Brain microvascular endothelial cell (primary cell): ENCODE measurements around the gene COL5A1.
A peak's percentile ranks its signal among the peaks of the same experiment; 100 is the strongest.
"Not testable (repeated sequence)": the region's sequence is repeated elsewhere in the genome, so short reads cannot be mapped to it uniquely, and the experiment has no call there.

Experiments used
- DNase-seq: peaks from one replicate; pipeline ENCODE4 v3.0.0-alpha.2; 2020
- H3K27ac ChIP-seq: fragments of 250-450 bp; sonication (Bioruptor Pico); 2 replicates; pipeline ENCODE4 v1.5.1; 2020; ENCODE audit warnings: mild to moderate bottlenecking, moderate library complexity
- H3K27me3 ChIP-seq: fragments of 250-450 bp; sonication (Bioruptor Pico); replicated peaks from 2 replicates; pipeline ENCODE4 v1.5.1; 2020; ENCODE audit warnings: mild to moderate bottlenecking
- H3K36me3 ChIP-seq: fragments of 250-450 bp; sonication (Bioruptor Pico); replicated peaks from 2 replicates; pipeline ENCODE4 v1.5.1; 2020; ENCODE audit warnings: mild to moderate bottlenecking
- H3K4me3 ChIP-seq: 2 replicates; pipeline ENCODE4 v1.5.1; 2011; ENCODE audit warnings: low read depth, mild to moderate bottlenecking, control low read depth, low read length, moderate library complexity
- CTCF ChIP-seq: IDR thresholded peaks from 2 replicates; pipeline ENCODE4 v1.5.1; 2011; ENCODE audit warnings: low read depth, mild to moderate bottlenecking, moderate library complexity, low read length, control low read depth, inconsistent platforms; ENCODE audit errors: missing control alignments
- in situ Hi-C: cut with HindIII; loops from 2 replicates; pipeline ENCODE4 v1.10.0; 2017; ENCODE audit warnings: low sequenced_read_pairs, low pct_ligation_motif_present

Gene COL5A1

DNA sequence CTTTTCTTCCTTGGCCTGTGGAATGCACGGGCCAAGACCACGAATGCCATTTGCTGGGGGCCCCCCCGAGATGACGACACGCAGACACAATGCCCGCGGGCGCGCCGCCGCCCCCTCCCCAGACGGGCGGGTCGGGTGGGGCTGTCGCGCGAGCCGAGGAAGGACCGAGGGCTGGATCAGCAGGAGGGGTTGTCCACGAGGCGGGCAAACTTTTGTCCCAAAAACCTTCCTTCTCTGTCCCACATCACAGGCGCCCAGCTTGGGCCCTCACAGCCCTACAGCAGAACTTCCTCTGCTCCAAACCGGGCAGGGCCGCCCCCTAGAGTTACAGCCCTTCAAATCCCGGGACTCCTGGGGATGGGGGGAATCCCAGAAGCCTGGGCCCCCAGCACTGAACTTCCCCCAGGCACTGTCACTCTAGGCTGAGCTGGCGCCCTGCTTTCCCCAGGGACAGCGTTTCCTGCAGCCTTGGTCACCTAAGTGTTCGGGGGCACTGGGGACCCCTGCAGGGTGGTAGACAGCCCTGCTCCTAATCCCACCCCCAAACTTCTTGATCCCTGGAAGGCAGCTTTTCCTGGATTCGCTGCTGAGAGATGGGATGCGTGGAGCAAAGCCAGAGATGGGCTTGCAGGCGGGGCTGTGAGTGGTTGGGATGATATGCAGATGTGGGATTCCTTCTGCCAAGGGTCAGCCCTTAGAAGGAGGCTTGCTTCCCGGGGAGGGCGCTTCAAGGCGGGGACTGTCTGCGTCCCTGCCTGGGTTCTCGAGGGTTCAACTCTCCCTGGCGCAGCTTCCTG is 980 bp downstream of the COL5A1 start:
- in situ Hi-C loops: loop anchor here (25.0 kb wide), 1 partner anchor 155 kb away; no protein-coding TSS in a partner anchor
- TF ChIP-seq CTCF: peak; percentile 68
- peak; percentile 60 for DNase-seq
- peaks cover 26% of the 10 kb centered on the region for H3K36me3 ChIP-seq
- no peaks in the 10 kb centered on the region for H3K27me3 ChIP-seq
- peak overlapping the region; percentile 52 for H3K27ac ChIP-seq
- H3K4me3 ChIP-seq: peak overlapping the region; percentile 96

GRCh38 chr9:134643222-134643671 is 1.6 kb downstream of the COL5A1 start:
- peak; percentile 14 for DNase-seq
- no peaks in the 10 kb centered on the region for H3K27me3 ChIP-seq
- peak overlapping the region; percentile 52 for H3K27ac ChIP-seq
- in situ Hi-C loops: loop anchor here (25.0 kb wide), 1 partner anchor 156 kb away; no protein-coding TSS in a partner anchor
- peaks cover 31% of the 10 kb centered on the region for H3K36me3 ChIP-seq
- TF ChIP-seq CTCF: no peak
- H3K4me3 ChIP-seq: peak overlapping the region; percentile 96

GRCh38 chr9:134644401-134644724 is 2.8 kb downstream of the COL5A1 start:
- H3K27me3 ChIP-seq, DNase-seq: not testable (repeated sequence)
- in situ Hi-C loops: loop anchor here (25.0 kb wide), 1 partner anchor 157 kb away; no protein-coding TSS in a partner anchor
- Histone ChIP-seq H3K4me3 (peak overlapping the region; percentile 96), H3K27ac (peak overlapping the region; percentile 15), H3K36me3 (peaks cover 38% of the 10 kb centered on the region)

GRCh38 chr9:134644725-134645606 is 3.4 kb downstream of the COL5A1 start:
- in situ Hi-C loops: loop anchor here (25.0 kb wide), 1 partner anchor 158 kb away; no protein-coding TSS in a partner anchor
- TF ChIP-seq CTCF: no peak
- Histone ChIP-seq H3K4me3 (peak overlapping the region; percentile 96), H3K36me3 (peaks cover 43% of the 10 kb centered on the region), H3K27ac (peak overlapping the region; percentile 46), H3K27me3 (no peaks in the 10 kb centered on the region)
- peak; percentile 96 for DNase-seq

- in situ Hi-C loops: loop anchor here (25.0 kb wide), 1 partner anchor 158 kb away; no protein-coding TSS in a partner anchor
- H3K27me3 ChIP-seq: no peaks in the 10 kb centered on the region
- DNase-seq: no peak
- peak overlapping the region; percentile 96 for H3K4me3 ChIP-seq
- no peak for TF ChIP-seq CTCF
- peaks cover 51% of the 10 kb centered on the region for H3K36me3 ChIP-seq
- H3K27ac ChIP-seq: peak overlapping the region; percentile 46
Measured at GRCh38 chr9:134645607-134646365, 4.2 kb downstream of the COL5A1 start.
